HepG2 (cell line): ENCODE data around the gene HELZ.

Experiments used
- ELF4 ChIP-seq: sonication (generic); formaldehyde crosslinking; IDR thresholded peaks from 2 replicates; pipeline ENCODE4 v1.5.0; 2020; ENCODE audit warnings: missing genetic modification reagents, mild to moderate bottlenecking, moderate library complexity, borderline replicate concordance
- FOXK2 ChIP-seq: fragments of 450-650 bp; IDR thresholded peaks from 2 replicates; pipeline ENCODE4 v1.6.1; 2016
- NFIC ChIP-seq: IDR thresholded peaks from 2 replicates; pipeline ENCODE4 v1.6.1; 2012; ENCODE audit warnings: mild to moderate bottlenecking, low read length, inconsistent platforms
- POLR2A ChIP-seq, 2 experiments: IDR thresholded peaks; 2 replicates each; pipeline ENCODE4 v1.6.1; 2011; ENCODE audit warnings: low read depth in 2 of 2, low read length in 2 of 2, mild to moderate bottlenecking in 1 of 2, moderate library complexity in 1 of 2; ENCODE audit not compliant: insufficient read depth in 1 of 2
- TARDBP ChIP-seq: sonication (generic); formaldehyde crosslinking; IDR thresholded peaks from 2 replicates; pipeline ENCODE4 v1.8.0; 2022; ENCODE audit warnings: mild to moderate bottlenecking, missing genetic modification reagents
- ZNF350 ChIP-seq: sonication (generic); formaldehyde crosslinking; IDR thresholded peaks from 2 replicates; pipeline ENCODE4 v1.4.0; 2020; ENCODE audit warnings: mild to moderate bottlenecking, low read depth, missing genetic modification reagents, borderline replicate concordance
- TF ChIP-seq, protein P1 (sequence below): sonication (generic); formaldehyde crosslinking; IDR thresholded peaks from 2 replicates; pipeline ENCODE4 v1.5.0; 2020; ENCODE audit warnings: mild to moderate bottlenecking, missing genetic modification reagents

GRCh38 chr17:67148352-67148751, 96.6 kb downstream of the HELZ start:
- TF ChIP-seq TARDBP (CRISPR knock-in tag) (no peak), POLR2A (IDR thresholded peaks at IDR 0.05; ENCODE audit: insufficient read depth in 1 of 2, low read depth in 2 of 2, low read length in 2 of 2) (no peak), ELF4 (no peak), NFIC (no peak), ZNF350 (CRISPR knock-in tag) (no peak), FOXK2 (no peak)
- TF ChIP-seq, protein P1, sequence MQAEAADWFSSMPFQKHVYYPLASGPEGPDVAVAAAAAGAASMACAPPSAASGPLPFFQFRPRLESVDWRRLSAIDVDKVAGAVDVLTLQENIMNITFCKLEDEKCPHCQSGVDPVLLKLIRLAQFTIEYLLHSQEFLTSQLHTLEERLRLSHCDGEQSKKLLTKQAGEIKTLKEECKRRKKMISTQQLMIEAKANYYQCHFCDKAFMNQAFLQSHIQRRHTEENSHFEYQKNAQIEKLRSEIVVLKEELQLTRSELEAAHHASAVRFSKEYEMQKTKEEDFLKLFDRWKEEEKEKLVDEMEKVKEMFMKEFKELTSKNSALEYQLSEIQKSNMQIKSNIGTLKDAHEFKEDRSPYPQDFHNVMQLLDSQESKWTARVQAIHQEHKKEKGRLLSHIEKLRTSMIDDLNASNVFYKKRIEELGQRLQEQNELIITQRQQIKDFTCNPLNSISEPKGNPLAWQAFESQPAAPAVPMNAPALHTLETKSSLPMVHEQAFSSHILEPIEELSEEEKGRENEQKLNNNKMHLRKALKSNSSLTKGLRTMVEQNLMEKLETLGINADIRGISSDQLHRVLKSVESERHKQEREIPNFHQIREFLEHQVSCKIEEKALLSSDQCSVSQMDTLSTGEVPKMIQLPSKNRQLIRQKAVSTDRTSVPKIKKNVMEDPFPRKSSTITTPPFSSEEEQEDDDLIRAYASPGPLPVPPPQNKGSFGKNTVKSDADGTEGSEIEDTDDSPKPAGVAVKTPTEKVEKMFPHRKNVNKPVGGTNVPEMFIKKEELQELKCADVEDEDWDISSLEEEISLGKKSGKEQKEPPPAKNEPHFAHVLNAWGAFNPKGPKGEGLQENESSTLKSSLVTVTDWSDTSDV (CRISPR knock-in tag), result no peak
